Stimulated activated CD4-positive, alpha-beta T cell treated with anti-CD3 and anti-CD28 coated beads, Interleukin-2, amount 100 ng/mL, for 4 hours (primary cell): ENCODE results near the gene CDA.

Experiments
- DNase-seq: peaks from one replicate; pipeline ENCODE4 v3.0.0-alpha.2; 2020; ENCODE audit warnings: low read depth

CDA gene

DNA sequence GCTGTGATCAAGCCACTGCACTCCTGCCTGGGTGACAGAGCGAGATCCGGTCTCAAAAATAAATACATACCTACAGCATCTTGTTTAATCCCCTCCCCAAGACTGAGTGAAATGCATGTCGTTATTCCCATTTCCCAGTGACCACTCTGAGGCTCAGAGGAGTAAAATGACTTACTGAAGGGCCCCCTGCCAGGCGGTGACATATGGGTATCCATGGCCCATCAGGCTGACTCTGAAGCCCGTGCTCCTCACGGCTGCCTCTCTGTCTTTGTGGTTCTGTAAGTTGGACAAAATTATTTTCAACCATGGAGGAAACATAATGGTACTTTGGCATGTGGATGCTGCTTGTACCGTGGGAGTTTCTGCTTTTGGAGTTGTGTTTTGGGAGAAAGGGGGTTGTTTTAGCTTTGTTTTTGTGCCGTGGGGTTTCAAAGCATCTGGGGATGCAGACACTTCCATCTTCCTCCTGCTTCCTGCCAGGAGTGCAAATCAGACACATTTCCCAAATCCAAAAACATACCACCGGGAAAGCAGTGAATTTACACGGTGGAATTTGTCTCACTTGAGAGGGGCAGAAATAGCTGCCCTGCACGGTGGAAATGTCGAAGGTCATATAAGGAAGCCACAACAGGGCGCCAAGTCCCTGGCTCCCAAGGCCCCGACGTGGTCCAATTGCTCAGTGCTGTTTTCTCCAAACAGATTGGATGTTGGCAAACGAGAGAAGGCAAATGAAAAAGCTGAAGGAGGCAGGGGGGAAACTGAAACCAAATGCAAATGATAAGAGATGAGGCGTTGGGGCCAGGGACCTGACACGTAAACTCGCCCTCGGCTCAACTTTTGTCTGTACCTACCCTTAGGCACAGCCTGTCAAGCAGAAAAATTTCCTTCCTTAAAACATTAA is 27.3 kb downstream of the CDA start:
- no peak for DNase-seq

DNA sequence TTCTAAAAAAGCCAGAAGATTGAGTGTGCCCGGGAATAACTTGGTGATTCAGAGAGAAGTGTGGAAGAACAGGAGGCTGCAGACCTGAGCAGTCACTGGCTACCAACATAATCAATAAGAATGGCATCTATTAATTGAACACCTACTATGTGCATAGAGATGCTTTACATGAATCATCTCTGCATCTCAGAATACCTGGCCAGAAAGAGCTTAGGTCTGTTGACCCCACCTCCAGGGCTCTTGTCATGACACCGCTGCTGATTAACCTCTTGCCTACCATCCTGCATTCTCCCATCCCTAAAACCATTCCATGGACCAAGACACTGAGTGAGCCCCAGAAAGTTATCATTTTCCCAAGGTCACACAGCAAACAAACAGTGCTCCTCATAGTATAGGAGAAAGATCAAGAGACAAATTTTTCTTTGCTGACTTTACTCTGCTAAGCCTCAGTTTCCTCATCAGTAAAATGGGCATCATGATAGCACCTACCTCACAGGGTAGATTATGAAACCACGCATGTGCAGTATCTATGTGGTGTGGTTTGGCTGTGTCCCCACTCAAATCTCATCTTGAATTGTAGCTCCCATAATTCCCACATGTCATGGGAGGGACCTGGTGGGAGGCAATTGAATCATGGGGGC is 28.1 kb downstream of the CDA start:
- DNase-seq = no peak

DNA sequence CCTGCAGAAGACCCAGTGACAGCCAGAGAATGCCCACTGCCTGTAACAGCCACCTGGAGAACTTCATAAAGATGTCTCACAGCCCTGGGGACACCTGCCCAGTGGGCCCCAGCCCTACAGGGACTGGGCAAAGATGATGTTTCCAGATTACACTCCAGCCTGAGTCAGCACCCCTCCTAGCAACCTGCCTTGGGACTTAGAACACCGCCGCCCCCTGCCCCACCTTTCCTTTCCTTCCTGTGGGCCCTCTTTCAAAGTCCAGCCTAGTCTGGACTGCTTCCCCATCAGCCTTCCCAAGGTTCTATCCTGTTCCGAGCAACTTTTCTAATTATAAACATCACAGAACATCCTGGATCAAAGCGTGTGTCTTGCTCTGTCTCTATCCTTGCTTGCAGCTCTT is 29.7 kb downstream of the CDA start:
- no peak for DNase-seq

DNA sequence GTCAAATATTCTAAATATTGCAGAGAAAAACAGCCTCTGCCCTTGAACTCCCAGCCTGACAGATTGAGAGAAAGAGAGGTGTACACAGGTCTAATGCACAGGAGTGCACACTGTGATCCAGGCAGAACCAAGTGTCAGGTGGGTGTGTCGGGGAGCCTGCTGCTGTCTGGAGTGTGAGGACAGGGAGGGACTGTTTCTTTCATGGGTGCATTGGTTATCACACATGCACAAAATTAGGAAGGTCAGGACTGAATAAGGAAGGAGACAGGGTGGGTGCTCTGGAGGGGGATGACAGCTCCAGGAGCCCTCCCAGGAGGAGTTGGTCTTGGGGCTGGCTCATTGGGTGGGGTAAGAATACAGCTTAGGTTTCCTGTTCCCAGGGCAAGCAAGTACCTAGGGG is 31.1 kb downstream of the CDA start:
- no peak for DNase-seq

DNA sequence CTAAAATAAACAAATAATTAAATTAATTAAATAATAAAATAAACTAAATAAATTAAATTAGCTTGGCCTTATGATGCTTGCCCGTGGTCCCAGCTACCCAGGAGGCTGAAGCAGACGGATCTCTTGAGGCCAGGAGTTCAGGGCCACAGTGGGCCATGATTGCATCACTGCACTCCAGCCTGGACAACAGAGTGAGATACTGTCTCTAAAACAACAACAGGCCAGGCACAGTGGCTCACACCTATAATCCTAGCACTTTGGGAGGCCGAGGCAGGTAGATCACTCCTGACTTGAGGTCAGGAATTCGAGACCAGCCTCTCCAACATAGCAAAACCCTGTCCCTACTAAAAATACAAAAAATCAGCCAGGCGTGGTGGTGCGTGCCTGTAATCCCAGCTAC is 32.1 kb downstream of the CDA start:
- no peak for DNase-seq

DNA sequence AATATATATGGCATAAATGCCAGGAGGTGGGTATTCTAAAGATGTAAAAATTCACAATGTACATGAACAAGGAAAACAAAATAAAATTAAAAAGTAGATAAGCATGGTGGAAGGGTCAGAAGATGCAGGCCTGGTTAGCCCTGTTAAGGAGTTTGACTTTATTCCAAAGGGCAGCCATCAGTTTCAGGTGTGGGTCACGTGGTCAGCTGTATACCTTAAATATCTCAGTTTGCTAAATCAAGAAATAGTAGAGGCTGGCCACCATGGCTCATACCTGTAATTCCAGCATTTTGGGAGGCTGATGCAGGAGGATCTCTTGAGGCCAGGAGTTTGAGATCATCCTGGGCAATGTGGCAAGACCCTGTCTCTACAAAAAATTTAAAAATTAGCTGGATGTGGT is 35.8 kb downstream of the CDA start:
- no peak for DNase-seq

DNA sequence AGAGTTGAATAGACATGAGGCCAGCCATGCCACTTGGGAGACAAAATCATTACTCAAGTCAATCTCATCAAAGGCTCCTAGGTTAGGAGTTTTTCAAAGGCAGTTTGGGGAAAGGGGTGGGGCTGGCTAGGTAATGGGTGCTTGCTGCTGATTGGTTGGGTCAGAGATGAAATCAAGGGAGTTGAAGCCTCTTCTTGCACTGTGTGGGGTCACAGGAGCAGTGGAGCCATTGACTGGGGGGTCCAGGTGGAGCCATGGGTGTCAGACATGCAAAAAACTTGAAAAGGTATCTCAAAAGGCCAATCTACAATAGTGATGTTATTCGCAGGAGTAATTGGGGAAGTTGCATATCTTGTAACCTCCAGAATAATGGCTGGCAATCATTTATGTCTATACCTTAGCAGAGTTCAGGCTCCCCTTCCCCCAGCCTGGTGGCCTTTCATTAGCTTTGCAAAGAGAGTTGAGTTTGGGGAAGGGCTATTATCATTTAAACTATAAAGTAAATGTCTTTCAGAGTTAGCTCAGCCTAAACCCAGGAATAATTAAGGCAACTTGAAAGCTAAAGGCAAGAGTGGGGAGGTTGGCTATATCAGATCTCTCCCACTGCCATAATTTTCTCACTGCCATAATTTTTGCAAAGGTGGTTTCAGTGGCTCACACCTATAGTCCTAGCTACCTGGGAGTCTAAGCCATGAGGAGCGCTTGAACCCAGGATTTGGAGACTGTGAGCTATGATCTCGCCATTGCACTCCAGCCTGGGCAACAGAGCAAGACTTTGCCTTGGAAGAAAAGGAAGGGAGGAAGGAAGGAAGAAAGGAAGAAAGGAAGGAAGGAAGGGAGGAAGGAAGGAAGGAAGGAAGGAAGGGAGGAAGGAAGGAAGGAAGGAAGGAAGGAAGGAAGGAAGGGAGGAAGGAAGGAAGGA is 36.5 kb downstream of the CDA start:
- no peak for DNase-seq

DNA sequence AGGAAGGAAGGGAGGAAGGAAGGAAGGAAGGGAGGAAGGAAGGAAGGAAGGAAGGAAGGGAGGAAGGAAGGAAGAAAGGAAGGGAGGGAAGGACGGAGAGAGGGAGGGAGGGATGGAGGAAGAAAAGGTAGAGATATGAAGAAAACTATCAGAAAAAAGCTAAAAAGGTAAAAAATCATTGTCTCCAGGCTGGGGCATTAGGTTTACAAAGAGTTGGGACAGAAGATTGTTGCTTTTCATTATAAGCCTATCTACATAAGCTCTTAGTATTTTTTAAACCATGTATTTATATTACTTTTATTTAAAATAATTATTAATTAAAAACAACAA is 37.2 kb downstream of the CDA start:
- no peak for DNase-seq

DNA sequence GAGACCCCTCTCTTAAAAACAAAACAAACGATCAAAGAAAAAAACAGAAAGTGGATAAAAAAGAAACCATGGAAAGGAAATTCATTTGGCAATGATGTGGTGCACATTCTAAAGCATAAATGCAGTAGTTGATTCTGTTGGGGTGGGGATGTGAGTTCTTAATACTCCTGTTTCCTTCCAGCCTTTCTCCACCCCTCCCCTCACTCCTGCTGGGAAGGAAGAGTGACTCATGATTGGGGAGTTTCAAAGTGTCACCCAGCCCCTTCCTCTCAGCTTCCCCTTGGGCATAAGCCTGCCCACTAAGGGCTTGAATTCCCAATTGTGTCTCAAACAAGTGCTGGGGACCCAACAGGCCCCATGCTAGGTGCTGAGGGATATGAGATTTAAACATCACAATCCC is 37.6 kb downstream of the CDA start:
- DNase-seq = no peak

DNA sequence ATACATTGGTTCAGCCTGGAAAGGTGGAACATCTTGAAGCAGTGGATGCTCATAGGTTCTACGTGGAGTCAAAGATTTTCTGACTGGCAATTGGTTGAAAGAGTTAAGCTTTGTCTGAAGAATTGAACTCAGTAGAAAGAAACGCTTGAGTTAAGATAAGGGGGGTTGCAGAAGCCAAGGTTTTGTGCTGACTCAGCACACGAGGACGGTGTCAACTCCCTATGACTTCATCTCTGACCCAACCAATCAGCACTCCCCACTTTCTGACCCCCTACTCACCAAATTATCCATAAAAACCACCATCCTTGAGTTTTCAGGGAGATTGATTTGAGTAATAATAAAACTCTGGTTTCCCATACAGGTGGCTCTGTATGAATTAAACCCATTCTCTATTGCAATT is 41.8 kb downstream of the CDA start:
- no peak for DNase-seq

DNA sequence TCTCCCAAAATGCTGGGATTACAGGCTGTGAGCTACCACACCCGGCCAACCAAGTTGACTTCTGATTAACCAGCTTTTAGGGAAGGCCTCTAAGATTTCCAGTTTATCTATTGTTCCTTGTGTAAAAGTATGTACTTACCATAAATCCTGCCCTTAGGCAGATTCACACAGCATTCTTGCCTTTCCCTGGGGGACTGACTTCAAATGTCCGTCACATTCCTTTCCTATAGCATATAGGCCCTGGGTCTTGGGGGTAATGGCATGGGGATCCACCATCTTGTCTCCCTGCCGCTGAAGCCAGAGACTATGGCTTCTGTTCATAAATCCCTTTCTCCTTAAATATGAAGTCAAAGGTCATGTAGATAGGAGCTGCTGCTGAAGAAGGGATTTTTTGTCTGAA is 43.5 kb downstream of the CDA start:
- DNase-seq = no peak

DNA sequence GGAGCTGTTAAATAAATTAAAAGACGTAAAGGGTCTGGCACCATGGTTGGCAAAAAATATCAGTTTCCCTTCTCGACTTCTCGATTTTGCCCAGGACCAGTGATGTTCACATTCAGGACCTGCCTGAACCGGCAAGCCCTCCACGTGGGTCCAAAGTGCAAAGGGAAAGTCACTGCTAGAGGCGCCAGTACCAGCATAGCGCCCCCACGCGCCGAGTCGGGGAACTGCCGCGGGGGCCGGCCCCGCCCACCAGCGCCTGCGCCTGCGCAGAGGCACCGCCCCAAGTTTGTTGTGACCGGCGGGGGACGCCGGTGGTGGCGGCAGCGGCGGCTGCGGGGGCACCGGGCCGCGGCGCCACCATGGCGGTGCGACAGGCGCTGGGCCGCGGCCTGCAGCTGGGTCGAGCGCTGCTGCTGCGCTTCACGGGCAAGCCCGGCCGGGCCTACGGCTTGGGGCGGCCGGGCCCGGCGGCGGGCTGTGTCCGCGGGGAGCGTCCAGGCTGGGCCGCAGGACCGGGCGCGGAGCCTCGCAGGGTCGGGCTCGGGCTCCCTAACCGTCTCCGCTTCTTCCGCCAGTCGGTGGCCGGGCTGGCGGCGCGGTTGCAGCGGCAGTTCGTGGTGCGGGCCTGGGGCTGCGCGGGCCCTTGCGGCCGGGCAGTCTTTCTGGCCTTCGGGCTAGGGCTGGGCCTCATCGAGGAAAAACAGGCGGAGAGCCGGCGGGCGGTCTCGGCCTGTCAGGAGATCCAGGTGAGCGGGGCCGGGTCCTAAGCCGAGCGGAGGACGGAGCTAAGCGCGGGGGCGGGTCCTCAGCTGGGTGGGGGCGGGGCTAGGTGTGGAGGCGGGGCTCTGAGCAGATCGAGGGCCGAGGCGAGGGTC is 44.5 kb downstream of the CDA start, which contains the start of gene PINK1:
TSS of gene PINK1 (plus strand) at position 269 of the 875 bp plus-strand sequence. CDS start at position 360, 91 bp downstream.
- DNase-seq = peak; percentile 73

DNA sequence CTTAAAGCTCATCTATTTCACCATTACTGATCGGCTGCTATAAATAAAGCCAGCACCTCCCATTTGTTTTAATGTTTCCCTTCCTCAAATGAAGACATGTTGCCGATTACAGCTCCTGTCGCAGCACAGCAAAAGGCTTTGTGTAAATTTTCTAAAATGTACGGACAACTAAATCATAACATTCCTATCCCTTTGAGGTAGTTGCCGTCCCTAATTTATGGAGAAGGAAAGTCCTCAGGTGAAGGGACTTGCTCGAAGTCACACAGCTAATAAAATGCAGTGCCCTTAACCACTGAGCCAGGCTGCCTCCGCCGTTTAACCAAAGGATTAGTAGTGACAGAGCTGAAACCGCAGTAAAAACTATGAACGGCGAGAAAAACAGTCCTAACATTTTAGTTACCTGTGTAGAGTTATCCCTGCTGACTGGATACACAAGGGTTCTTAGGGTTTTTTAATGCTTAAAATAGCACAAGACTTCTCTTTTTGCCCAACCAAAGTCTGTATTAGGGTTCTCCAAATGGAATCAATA is 45.2 kb downstream of the CDA start:
- DNase-seq = no peak

DNA sequence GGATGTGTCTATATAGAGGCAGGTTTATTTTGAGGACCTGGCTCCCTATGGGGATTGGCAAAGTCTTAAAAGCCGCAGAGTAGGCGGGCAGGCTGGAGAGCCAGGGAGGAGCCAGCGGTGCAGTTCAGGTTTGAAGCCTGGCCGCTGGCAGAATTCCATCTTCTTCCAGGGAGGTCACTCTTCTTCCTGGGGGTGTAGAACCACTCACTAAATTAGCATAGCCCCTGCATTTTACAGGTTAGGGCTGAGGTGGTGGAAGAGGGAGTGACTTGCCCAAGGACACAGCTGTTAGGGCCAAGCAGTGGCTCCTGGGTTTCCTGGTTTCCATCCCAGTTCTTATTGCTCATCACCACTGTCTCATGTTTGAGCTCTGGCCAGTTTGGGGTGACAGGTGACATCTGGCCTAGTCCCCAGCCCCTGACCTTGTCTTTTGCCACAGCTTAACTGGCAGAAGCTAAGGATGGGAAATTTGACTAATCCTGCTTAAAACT is 45.7 kb downstream of the CDA start:
- DNase-seq = no peak

DNA sequence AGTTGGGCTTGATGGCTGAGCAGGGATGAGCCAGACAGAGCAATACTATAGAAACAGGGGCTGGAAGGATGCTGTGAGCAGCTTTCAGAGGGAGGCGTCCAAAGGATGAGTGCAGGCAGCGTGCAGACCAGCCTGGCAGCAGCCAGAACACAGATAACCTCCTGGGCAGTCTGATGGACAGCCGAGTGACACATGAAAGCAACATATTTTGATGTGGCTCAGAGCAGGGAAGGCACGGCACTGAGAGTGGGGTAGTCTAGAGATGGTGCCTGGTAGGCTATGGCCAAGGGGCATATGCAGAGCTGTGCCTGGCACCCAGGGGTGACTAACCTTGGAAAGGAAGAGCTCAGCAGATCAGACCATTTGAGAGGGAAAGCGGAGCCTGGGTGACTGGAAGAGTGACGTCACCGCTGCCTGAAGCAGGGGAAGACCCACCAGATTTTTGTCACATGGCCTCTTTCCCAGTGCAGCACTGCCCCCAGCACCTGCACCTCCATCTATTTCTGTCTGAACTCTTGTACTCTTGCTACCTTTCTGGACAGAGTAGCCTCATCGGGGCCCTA is 48.0 kb downstream of the CDA start:
- DNase-seq = no peak

DNA sequence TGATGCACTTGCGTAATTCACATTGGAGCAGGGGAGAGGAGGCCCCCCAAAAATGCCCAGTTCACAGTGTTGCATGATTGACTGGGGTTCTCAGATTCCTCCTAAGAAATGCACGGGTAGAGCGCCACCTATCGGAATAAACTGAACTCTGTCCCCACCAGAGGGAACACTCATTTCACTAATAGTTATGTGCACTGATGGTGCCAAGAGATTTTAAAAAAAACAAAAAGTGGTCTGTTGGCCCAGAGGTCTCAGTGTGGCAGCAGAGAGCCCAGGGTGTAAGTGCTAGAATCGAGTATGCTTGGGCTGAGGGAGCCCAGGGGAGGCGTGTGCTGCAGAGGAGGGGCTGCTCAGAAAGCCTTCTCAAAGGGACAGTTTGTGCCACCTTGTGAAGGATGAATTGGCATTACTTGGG is 51.3 kb downstream of the CDA start:
- peak; percentile 30 for DNase-seq

DNA sequence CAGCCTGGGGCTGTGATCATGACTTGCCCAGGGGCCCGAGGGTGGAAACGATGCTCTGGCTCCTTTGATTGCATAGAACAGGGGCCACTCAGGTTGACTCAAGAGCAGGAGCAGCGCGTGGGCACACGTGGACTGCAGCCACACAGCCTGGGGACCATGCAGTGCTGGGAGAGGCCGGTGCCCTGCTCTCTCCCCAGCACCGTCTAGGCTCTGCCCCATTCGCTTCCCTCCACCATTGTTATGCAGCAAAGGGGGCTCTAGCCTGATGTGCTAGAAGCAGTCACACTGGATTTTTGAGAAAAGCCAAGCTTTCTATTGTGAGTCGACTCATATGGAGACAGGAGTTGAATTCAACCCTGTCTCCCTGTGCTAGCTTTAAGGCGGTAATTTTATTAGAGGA is 53.1 kb downstream of the CDA start:
- DNase-seq = no peak

DNA sequence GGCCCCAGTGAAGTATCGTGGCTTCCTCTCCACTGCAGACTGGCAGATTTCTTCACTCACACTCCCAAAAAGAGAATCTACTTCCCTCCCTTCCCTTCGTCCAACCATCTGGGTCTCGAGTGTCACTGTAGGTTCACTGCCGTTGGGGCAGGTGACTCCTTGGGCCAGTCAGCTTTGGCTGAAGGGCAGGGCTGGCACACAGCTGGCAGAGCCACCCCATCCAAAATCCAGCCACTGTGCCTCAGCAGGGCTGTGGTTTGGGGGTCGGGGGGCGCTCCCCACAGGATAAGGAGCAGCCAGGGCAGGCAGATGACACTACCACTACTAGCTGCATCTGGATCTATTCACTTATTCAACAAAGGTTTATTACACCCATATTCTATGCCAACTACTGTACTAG is 54.2 kb downstream of the CDA start:
- DNase-seq = no peak

DNA sequence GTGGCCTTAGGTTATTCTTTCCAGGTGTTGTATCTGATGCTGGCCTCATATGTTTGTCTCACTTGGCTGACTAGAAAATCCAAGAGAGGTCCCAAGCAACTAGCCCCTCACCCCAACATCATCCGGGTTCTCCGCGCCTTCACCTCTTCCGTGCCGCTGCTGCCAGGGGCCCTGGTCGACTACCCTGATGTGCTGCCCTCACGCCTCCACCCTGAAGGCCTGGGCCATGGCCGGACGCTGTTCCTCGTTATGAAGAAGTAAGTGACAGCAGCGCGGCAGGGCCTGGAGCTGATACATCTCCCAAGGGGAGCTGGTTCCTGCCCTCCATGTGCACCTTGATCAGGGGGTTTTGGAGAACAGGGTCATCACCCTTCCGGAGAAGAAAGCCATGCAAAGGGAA is 55.5 kb downstream of the CDA start:
- no peak for DNase-seq

DNA sequence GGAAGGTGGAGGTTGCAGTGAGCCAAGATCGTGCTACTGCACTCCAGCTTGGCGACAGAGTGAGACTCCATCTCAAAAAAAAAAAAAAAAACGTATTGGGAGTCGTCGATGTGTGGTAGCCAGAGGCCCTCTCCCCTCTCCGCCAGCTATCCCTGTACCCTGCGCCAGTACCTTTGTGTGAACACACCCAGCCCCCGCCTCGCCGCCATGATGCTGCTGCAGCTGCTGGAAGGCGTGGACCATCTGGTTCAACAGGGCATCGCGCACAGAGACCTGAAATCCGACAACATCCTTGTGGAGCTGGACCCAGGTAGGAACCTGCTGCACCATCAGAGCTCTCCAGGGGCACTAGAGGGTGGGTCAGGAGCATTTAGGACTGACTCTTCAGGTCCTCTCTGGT is 56.5 kb downstream of the CDA start:
- no peak for DNase-seq

DNA sequence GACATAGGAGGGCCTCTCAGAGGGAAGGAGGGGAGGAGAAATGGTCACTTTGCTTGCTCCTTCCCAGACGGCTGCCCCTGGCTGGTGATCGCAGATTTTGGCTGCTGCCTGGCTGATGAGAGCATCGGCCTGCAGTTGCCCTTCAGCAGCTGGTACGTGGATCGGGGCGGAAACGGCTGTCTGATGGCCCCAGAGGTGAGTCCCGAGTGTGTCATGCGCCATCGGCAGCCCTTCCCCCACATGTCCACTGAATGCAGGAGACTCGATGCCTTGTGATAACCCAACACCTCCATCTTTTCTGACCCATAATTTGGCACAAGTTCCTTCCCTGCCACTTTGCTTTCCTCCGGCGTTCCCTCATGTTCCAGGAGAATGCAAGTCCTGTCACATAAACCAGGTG is 59.5 kb downstream of the CDA start:
- DNase-seq = no peak
